H1 (cell line): ENCODE results near the gene INPP5F. TPM values are rescaled to one million over a fixed set of nuclear protein-coding genes. Genes with fewer than 3 reads are reported as not detected.

ENCODE experiments used
- CTCF ChIA-PET: fragments of 300-600 bp; sonication (Branson Sonifier 250); formaldehyde crosslinking; loops from one replicate; lab custom pipeline; 2021; ENCODE audit not compliant: partially characterized antibody; lab: Charles Lee
- POLR2A ChIA-PET: fragments of 300-600 bp; sonication (Branson Sonifier 250); formaldehyde crosslinking; loops from one replicate; lab custom pipeline; 2021; ENCODE audit warnings: inconsistent platforms; ENCODE audit not compliant: partially characterized antibody; lab: Charles Lee
- DNase-seq, 2 experiments: peaks; one replicate each; pipeline versions ENCODE4 v3.0.0 to v3.0.0-alpha.2; 2010 to 2022; ENCODE audit warnings: low spot score in 2 of 2, low read depth in 1 of 2, mixed read lengths in 1 of 2
- FAIRE-seq: peaks from 2 replicates; lab custom pipeline; 2011; peaks lifted over from hg19 to GRCh38; lab: Jason Lieb, UNC
- H2AFZ ChIP-seq: 2 replicates; pipeline ENCODE4 v1.8.1; 2012; ENCODE audit warnings: low read length, inconsistent platforms
- H2AK5ac ChIP-seq: 2 replicates; pipeline ENCODE4 v1.6.1; 2013; ENCODE audit warnings: low read depth, low read length
- H2BK120ac ChIP-seq: replicated peaks from 2 replicates; pipeline ENCODE3; 2013; ENCODE audit warnings: low read depth, low read length, inconsistent platforms
- H2BK12ac ChIP-seq: 2 replicates; pipeline ENCODE4 v1.6.1; 2013; ENCODE audit warnings: low read depth, low read length
- H2BK15ac ChIP-seq: 2 replicates; pipeline ENCODE4 v1.6.1; 2013; ENCODE audit warnings: low read length
- H2BK20ac ChIP-seq: 2 replicates; pipeline ENCODE4 v1.6.1; 2013; ENCODE audit warnings: low read length
- H2BK5ac ChIP-seq: 2 replicates; pipeline ENCODE4 v1.6.1; 2013; ENCODE audit warnings: low read depth, low read length
- H3K14ac ChIP-seq: 2 replicates; pipeline ENCODE4 v1.6.1; 2013; ENCODE audit warnings: inconsistent platforms; ENCODE audit not compliant: insufficient read length
- H3K18ac ChIP-seq: 2 replicates; pipeline ENCODE4 v1.6.1; 2013; ENCODE audit warnings: low read length; ENCODE audit errors: extremely low read depth
- H3K23ac ChIP-seq: 2 replicates; pipeline ENCODE4 v1.6.1; 2013; ENCODE audit warnings: inconsistent platforms; ENCODE audit not compliant: insufficient read length
- H3K23me2 ChIP-seq: 2 replicates; pipeline ENCODE4 v1.6.1; 2013; ENCODE audit warnings: low read depth, low read length
- H3K27ac ChIP-seq: 2 replicates; pipeline ENCODE4 v1.6.1; 2011; ENCODE audit warnings: low read depth, low read length, inconsistent platforms
- H3K27me3 ChIP-seq, 4 experiments: replicated peaks in 1 of 4; 1 replicate in 1 of 4; 2 replicates in 3 of 4; pipeline versions ENCODE4 v1.6.1 to v1.8.1; 2011 to 2013; ENCODE audit warnings: low read length in 3 of 4, mild to moderate bottlenecking in 3 of 4, inconsistent platforms in 2 of 4, mixed read lengths in 2 of 4, moderate library complexity in 1 of 4; ENCODE audit not compliant: control insufficient read depth in 3 of 4, insufficient read depth in 3 of 4; ENCODE audit errors: extremely low read depth in 1 of 4
- H3K36me3 ChIP-seq, 4 experiments: 2 replicates each; pipeline versions ENCODE4 v1.6.1 to v1.8.1; 2011 to 2013; ENCODE audit warnings: mild to moderate bottlenecking in 4 of 4, low read length in 3 of 4, moderate library complexity in 2 of 4, control low read depth in 1 of 4, inconsistent platforms in 1 of 4; ENCODE audit not compliant: insufficient read depth in 4 of 4, control insufficient read depth in 2 of 4
- H3K4ac ChIP-seq: replicated peaks from 2 replicates; pipeline ENCODE3; 2013; ENCODE audit warnings: low read length, low read depth, mixed read lengths, inconsistent platforms; ENCODE audit not compliant: insufficient read length
- H3K4me1 ChIP-seq, 4 experiments: replicated peaks in 1 of 4; 1 replicate in 1 of 4; 2 replicates in 3 of 4; pipeline versions ENCODE4 v1.6.1 to v1.8.1; 2011 to 2013; ENCODE audit warnings: low read length in 3 of 4, inconsistent platforms in 2 of 4, mixed read lengths in 1 of 4; ENCODE audit not compliant: insufficient read depth in 4 of 4, control insufficient read depth in 3 of 4
- H3K4me2 ChIP-seq, 2 experiments: 2 replicates each; pipeline versions ENCODE4 v1.6.1 to v1.8.1; 2011 to 2013; ENCODE audit warnings: low read depth in 2 of 2, low read length in 2 of 2, control low read depth in 1 of 2, inconsistent platforms in 1 of 2, mild to moderate bottlenecking in 1 of 2; ENCODE audit not compliant: insufficient read depth in 1 of 2
- H3K4me3 ChIP-seq, 4 experiments: fragments of 200-600, 300-600 bp in 1 of 4; sonication (generic), shearing (Covaris generic), sonication (Bioruptor Twin) in 1 of 4; 2 replicates each; pipeline versions ENCODE4 v1.5.1 to v1.8.1; 2011 to 2016; ENCODE audit warnings: low read length in 4 of 4, low read depth in 3 of 4, control low read depth in 2 of 4, inconsistent platforms in 2 of 4, mild to moderate bottlenecking in 2 of 4, mixed read lengths in 1 of 4, moderate library complexity in 1 of 4; ENCODE audit not compliant: insufficient read depth in 2 of 4; ENCODE audit errors: extremely low read depth in 1 of 4
- H3K56ac ChIP-seq: replicated peaks from 2 replicates; pipeline ENCODE3; 2013; ENCODE audit warnings: low read depth, mild to moderate bottlenecking, mixed read lengths, low read length, inconsistent platforms; ENCODE audit not compliant: insufficient read length
- H3K79me1 ChIP-seq: 2 replicates; pipeline ENCODE4 v1.6.1; 2013; ENCODE audit warnings: low read depth, low read length, control low read depth
- H3K79me2 ChIP-seq, 2 experiments: 2 replicates each; pipeline versions ENCODE4 v1.6.1 to v1.8.1; 2012 to 2013; ENCODE audit warnings: low read length in 2 of 2, mild to moderate bottlenecking in 2 of 2, inconsistent platforms in 1 of 2; ENCODE audit not compliant: insufficient read depth in 2 of 2, control insufficient read depth in 1 of 2
- H3K9ac ChIP-seq, 4 experiments: replicated peaks in 1 of 4; 1 replicate in 1 of 4; 2 replicates in 3 of 4; pipeline versions ENCODE4 v1.6.1 to v1.8.1; 2011 to 2013; ENCODE audit warnings: low read depth in 3 of 4, low read length in 3 of 4, control low read depth in 2 of 4, mild to moderate bottlenecking in 2 of 4, moderate library complexity in 2 of 4, inconsistent platforms in 1 of 4; ENCODE audit errors: extremely low read depth in 1 of 4
- H3K9me3 ChIP-seq, 2 experiments: 2 replicates each; pipeline versions ENCODE4 v1.6.1 to v1.8.1; 2012 to 2013; ENCODE audit warnings: mild to moderate bottlenecking in 2 of 2, moderate library complexity in 2 of 2, control low read depth in 1 of 2, inconsistent platforms in 1 of 2, low read depth in 1 of 2, low read length in 1 of 2, mixed read lengths in 1 of 2; ENCODE audit not compliant: insufficient read depth in 2 of 2
- H4K20me1 ChIP-seq, 2 experiments: replicated peaks in 1 of 2; 2 replicates each; pipeline versions ENCODE3 to v1.8.1; 2011 to 2013; ENCODE audit warnings: inconsistent platforms in 2 of 2, low read length in 2 of 2, mild to moderate bottlenecking in 1 of 2; ENCODE audit not compliant: insufficient read depth in 2 of 2, control insufficient read depth in 1 of 2
- H4K5ac ChIP-seq: 2 replicates; pipeline ENCODE4 v1.6.1; 2013; ENCODE audit warnings: low read length, low read depth, mixed read lengths, inconsistent platforms; ENCODE audit not compliant: insufficient read length
- H4K8ac ChIP-seq: 2 replicates; pipeline ENCODE4 v1.8.0; 2013; ENCODE audit warnings: mild to moderate bottlenecking, moderate library complexity, low read length, inconsistent platforms; ENCODE audit not compliant: insufficient read depth; ENCODE audit errors: extremely low read depth
- H4K91ac ChIP-seq: replicated peaks from 2 replicates; pipeline ENCODE3; 2013; ENCODE audit warnings: low read length, mixed read lengths, inconsistent platforms; ENCODE audit not compliant: insufficient read length
- CBX8 ChIP-seq: fragments of 300-800, 300-1000 bp; sonication (generic); IDR thresholded peaks from 2 replicates; pipeline ENCODE4 v1.7.1; 2016; ENCODE audit warnings: low read depth, low read length, borderline replicate concordance
- E2F6 ChIP-seq: IDR thresholded peaks from 2 replicates; pipeline ENCODE4 v1.6.1; 2012; ENCODE audit warnings: inconsistent platforms
- FOSL1 ChIP-seq: IDR thresholded peaks from 2 replicates; pipeline ENCODE4 v1.6.1; 2011; ENCODE audit warnings: mild to moderate bottlenecking, low read depth, low read length, moderate library complexity; ENCODE audit not compliant: insufficient read depth
- KDM4A ChIP-seq: IDR thresholded peaks from one replicate; pipeline ENCODE4 v1.7.1; 2012; ENCODE audit warnings: low read depth, mild to moderate bottlenecking, moderate library complexity, low read length, inconsistent platforms; ENCODE audit not compliant: severe bottlenecking
- POU5F1 ChIP-seq: IDR thresholded peaks from 2 replicates; pipeline ENCODE4 v1.6.1; 2011; ENCODE audit warnings: low read depth, mild to moderate bottlenecking, low read length, moderate library complexity
- RAD21 ChIP-seq, 2 experiments: IDR thresholded peaks in 1 of 2; conservative IDR thresholded peaks in 1 of 2; 2 replicates each; pipeline ENCODE4 v1.6.1; 2011; ENCODE audit warnings: low read depth in 2 of 2, low read length in 2 of 2, improper control_type of control experiment in 1 of 2, inconsistent platforms in 1 of 2, mild to moderate bottlenecking in 1 of 2, moderate library complexity in 1 of 2
- SP1 ChIP-seq: IDR thresholded peaks from 2 replicates; pipeline ENCODE4 v1.6.1; 2011; ENCODE audit warnings: low read depth, low read length
- SP2 ChIP-seq: IDR thresholded peaks from 2 replicates; pipeline ENCODE4 v1.6.1; 2012; ENCODE audit warnings: mild to moderate bottlenecking, low read length, inconsistent platforms
- TAF7 ChIP-seq: optimal IDR thresholded peaks from 2 replicates; pipeline ENCODE3; 2011; ENCODE audit warnings: low read depth, mild to moderate bottlenecking, inconsistent platforms, low read length, moderate library complexity, borderline replicate concordance
- USF2 ChIP-seq: IDR thresholded peaks from 2 replicates; pipeline ENCODE4 v1.6.1; 2011; ENCODE audit warnings: low read length, improper control_type of control experiment
- WGBS, 2 experiments: shearing (Covaris generic) in 1 of 2; methylation state at CpG; one replicate each; pipeline versions ENCODE4 v1.1.6 to v1.1.7; 2013 to 2015; ENCODE audit warnings: low lambda C conversion rate in 2 of 2, mixed read lengths in 2 of 2, inconsistent platforms in 1 of 2, low coverage in 1 of 2, missing lambda C conversion rate in 1 of 2; ENCODE audit not compliant: insufficient replicate concordance in 2 of 2, insufficient coverage in 1 of 2, insufficient read length in 1 of 2; ENCODE audit errors: extremely low coverage in 1 of 2, missing lambda C conversion rate in 1 of 2; 5-methylcytosine and 5-hydroxymethylcytosine counted together
- polyA plus RNA-seq, 7 experiments: library from polyadenylated mRNA; depleted of rRNA in 3 of 7; stranded (reverse) in 5 of 7; unstranded in 2 of 7; fragments of >200 nt in 5 of 7; fragments of 200-250 nt in 2 of 7; gene quantifications; 1 replicate in 5 of 7; 2 replicates in 1 of 7; 4 replicates in 1 of 7; pipeline versions ENCODE4 v1.2.1 to v1.2.3, GENCODE V29; 2011 to 2013; ENCODE audit warnings: missing spikeins in 2 of 7, mixed read lengths in 2 of 7
- total RNA-seq: library from RNA; stranded (reverse); fragmentation: NEBNext Ultra II Directional; extraction: Animal tissue kit (Norgen Biotek cat#: 25700); gene quantifications from 2 replicates; pipeline ENCODE4 v1.2.1, GENCODE V29; 2021

The INPP5F gene
- total and polyA plus RNA-seq, 2 of the 8 experiments (the other 6 are each of a cell fraction or from before 2014, with no cell fraction given), result 50.1 to 101 TPM

- H3K4me3 ChIP-seq, result peak overlapping the region in 2 of 4 experiments; percentile 16 to 38; a peak in 1 of 8 replicates
- no peaks in the 10 kb centered on the region for H3K9me3 ChIP-seq
- ChIA-PET CTCF (interaction anchor here (0.6 to 1.7 kb wide), 2 partner anchors 35 to 1236 kb away, joined by 3 to 7 read pairs; no protein-coding TSS in a partner anchor), POLR2A (interaction anchor here (0.6 to 2.1 kb wide), 4 partner anchors 32 to 686 kb away, joined by 3 to 6 read pairs (median 4); no protein-coding TSS in a partner anchor)
- H3K36me3 ChIP-seq, result no peaks in the 10 kb centered on the region
- H2BK12ac ChIP-seq, result no peak overlapping the region; the same call in 1 of the 2 replicates
- no peak overlapping the region for H3K56ac ChIP-seq
- FAIRE-seq (peak; percentile 99), DNase-seq (peak in 1 of 2 experiments; percentile 38)
- H2BK15ac ChIP-seq, result no peak overlapping the region
- H3K79me1 ChIP-seq, result no peaks in the 10 kb centered on the region
- H3K4me2 ChIP-seq, result peak overlapping the region; percentile 43 to 51
- no peak overlapping the region for H2AFZ ChIP-seq
- H4K8ac ChIP-seq, result no peak overlapping the region
- H3K79me2 ChIP-seq, result no peaks in the 10 kb centered on the region
- no peak overlapping the region for H3K14ac ChIP-seq
- H3K18ac ChIP-seq, result no peak overlapping the region; the same call in 1 of the 2 replicates
- no peak overlapping the region for H3K23ac ChIP-seq
- H2BK20ac ChIP-seq, result no peak overlapping the region
- H3K27me3 ChIP-seq, result no peaks in the 10 kb centered on the region
- H3K9ac ChIP-seq, result peak overlapping the region in 2 of 4 experiments; percentile 25 to 31; a peak in 2 of 7 replicates
- no peak overlapping the region for H3K4ac ChIP-seq
- peak overlapping the region; percentile 65 for H4K5ac ChIP-seq
- no peak overlapping the region for H2BK120ac ChIP-seq
- H2AK5ac ChIP-seq, result no peak overlapping the region
- H3K23me2 ChIP-seq, result no peaks in the 10 kb centered on the region
- H3K27ac ChIP-seq, result peak overlapping the region; percentile 26; the same call in 1 of the 2 replicates
- peak overlapping the region; percentile 3; the same call in 1 of the 2 replicates for H2BK5ac ChIP-seq
- no peaks in the 10 kb centered on the region for H4K20me1 ChIP-seq
- H3K4me1 ChIP-seq, result peaks cover 0 to 8% (median 5%) of the 10 kb centered on the region in 4 experiments
- H4K91ac ChIP-seq, result peak overlapping the region; percentile 63
- WGBS, 2 experiments, result 29% methylated on average over 5 of the region's 5 CpGs; no CpG with 5 or more reads in 1 of the 2 experiments
- TF ChIP-seq FOSL1 (no peak), POU5F1 (no peak), RAD21 (IDR thresholded peaks at IDR 0.05 in 1 of 2, conservative IDR thresholded peaks at IDR 0.05 in 1 of 2; ENCODE audit: low read depth in 2 of 2, low read length in 2 of 2) (no peak), SP2 (no peak), KDM4A (no peak), E2F6 (no peak), CBX8 (no peak), SP1 (peak; percentile 86), TAF7 (no peak), USF2 (no peak)
These were observed 60.4 kb downstream of the INPP5F start for GRCh38 chr10:119786117-119786769.
